GM19351 (cell line): Measurements from ENCODE around the gene SEMA4D.

Experiments used
- ATAC-seq: cut with Tn5 transposase; IDR thresholded peaks from one replicate; pipeline ENCODE4 v1.9.1; 2021; ENCODE audit warnings: mild to moderate bottlenecking, moderate library complexity; ENCODE audit not compliant: unreplicated experiment

The SEMA4D gene

DNA sequence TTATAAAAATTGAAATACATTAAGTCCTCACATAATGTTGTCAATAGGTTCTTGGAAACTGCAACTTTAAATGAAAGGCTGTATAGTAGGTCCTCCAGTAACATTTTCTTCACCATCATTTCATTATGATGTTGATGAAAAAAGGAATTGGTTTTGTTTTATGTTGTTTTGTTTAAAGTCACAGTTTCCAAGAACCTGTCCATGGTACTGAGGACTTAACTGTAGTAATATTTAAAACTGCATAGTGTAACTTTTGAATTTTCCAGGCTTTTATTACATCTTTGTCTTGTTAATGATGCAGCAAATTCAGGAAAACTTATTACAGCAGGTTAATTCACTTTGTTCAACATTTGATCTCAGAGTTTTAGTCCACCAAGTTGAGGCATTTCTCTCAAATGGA lies 168.0 kb downstream of the SEMA4D start:
- no peak for ATAC-seq

DNA sequence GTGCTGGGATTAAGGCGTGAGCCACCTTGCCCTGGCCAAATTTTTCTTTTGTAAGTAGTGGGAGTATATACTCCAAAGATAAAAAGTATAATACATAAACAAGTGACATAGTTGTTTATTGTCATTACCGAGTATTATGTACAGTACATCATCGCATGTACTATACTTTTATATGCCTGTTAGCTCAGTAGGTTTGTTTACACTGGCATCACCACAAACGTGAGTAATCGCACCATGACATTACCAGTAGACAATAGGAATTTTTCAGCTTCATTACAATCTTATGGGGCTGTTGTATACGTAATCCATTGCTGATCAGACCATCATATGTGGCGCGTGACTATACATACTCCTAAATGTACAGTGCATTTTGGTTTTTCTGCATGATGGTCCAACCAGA lies 169.8 kb downstream of the SEMA4D start:
- ATAC-seq: no peak

DNA sequence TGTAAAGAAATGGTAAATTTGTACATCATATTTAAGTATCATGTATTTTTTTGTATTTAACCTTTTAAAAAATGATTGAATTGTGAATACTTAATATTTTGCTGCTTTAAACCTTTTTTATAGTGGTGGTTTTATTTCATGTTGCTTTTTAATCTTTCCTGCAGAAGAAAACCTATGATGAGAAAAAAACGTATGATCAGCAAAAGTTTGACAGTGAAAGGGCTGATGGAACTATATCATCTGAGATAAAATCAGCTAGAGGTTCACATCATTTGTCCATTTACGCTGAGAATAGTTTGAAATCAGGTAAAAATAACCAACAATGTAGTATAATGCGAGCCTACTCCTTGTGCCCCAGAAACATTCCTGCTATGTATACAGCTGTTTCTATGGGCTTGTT lies 172.2 kb downstream of the SEMA4D start:
- no peak for ATAC-seq

DNA sequence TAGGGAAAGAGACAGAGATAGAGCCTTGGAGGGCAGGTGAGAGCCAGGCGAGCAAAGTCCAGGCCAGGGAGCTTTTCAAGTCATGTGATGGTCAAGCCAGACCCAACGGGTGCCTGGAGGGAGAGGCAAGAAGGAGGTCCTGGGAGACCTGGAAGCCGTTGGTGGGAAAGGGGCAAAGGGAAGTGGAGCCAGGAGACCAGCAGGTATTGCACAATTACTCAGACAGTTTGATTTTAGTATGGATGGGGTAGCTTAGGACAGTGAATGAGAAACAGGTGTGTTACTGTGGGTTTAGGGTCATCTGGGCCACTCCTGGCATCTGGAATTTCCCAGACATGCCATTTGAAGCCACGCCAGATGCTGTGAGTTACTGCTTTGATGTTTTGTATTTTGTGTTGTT lies 174.5 kb downstream of the SEMA4D start:
- no peak for ATAC-seq

DNA sequence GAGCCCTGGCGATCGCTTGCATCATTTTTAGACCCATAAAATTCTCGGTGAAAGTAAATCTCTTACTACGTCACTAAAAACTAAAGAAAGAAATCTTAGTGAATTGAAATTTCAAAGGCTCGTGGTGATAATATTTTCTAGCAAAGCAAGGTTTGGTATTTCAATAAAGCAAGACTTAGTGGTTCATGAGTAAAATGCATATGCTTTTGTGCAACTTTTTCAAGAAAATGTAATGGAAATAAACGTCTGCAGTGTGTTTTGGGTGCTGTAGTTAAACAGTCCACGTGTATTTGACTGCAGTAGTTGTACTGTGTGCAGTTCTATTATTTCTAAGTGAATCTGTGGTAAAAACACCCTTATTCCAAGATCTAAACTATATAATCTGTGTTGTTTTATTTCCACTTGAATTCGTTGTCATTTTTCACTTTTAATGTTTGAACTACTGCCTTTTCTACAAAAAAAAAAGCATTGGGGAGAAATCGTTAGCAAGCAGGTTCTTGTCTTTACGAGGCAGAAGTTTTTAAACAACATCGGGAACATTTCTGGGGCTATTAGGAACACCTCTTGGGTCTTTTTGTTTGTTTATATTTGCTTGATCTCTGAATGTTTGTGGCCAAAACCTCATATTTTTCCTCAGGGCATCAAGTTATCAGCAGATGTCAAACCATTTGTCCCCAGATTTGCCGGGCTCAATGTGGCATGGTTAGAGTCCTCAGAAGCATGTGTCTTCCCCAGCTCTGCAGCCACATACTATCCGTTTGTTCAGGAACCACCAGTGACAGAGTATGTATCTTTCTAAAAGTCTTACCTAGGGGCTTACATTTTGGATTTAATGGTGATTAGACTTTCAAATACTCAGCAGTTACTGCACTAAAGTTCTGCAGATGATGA lies 178.7 kb downstream of the SEMA4D start:
- no peak for ATAC-seq

DNA sequence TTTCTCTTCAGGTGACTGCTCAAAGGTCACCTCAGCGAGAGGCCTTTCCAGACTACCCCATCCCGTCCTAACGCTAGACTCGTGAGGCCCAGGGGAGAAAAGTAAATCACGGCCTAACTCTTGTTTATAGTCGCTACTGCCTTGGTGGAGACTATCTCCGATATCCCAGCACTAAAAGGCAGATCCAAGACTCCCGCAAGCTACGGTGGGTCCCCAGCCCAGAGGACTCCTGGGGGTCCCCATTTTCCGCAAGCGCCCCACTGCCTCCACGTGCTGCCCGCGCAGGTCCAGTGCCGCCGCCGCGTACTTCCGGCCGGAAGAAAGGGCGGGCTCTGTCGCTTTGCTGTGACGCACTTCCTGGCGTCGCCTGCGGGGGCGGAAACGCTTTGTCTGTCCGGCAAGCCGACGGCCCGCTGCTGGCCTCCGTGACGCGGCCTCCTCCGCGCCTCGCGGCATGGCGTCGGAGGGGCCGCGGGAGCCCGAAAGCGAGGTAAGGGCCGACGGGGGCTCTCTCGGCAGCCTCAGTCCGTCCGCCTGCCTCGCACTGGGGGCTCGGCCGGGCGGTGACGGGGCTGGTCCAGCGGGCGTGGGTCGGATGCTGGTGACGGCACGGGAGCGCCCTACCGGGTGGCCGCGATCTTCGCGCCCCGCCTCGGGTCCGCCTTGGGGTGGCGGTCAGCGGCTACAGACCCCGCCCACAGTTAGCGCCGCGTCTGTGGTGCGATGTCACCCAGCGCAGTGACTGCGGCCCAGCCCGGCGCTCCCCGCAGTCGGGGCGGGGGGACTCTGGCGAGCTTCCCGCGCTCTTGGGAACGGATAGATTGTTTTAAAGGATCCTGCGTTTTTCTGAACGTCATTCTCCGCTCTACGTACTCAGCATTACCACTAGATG lies 179.5 kb downstream of the SEMA4D start, which contains the start of gene SECISBP2:
Gene SECISBP2 (plus strand): TSS at position 378 of the 892 bp plus-strand sequence. CDS start 77 bp downstream, at position 455.
- peak; percentile 83 for ATAC-seq

DNA sequence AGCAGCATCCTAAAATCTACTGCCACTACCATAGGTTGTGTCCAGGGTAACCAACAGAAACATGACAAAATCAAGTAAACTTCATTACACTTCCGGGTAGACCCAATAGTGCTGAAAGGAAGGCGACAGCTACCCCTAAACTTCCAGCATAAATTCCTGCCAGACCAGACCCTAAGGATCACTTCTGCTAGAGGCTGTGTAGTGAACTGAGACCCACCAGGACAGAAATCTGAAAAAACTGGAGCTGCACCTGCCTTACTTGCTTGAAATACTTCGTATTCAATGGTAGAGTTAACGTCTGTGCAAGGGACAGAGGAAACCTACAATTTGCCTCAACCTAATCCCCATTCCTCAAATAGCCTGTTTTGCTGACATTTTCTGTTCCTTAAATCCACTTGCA lies 180.6 kb downstream of the SEMA4D start:
- no peak for ATAC-seq

DNA sequence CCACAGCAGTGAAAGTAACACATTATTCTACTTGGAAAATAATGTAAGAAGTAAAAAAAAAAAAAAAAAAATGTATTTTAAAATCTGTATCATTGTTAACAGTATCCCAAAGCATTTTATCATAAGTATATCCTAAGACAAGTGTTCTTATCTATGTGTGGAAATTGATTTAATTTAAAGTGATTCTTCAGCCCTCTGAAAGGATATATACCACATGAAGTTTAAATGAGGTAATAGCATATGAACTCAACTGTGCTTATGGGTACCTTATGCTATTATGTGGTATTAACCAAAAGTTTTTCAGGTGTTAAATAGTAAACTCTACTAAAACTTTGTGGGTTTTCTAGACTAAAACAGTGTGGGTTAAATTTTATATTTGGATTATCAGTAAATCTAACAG lies 182.4 kb downstream of the SEMA4D start:
- no peak for ATAC-seq

DNA sequence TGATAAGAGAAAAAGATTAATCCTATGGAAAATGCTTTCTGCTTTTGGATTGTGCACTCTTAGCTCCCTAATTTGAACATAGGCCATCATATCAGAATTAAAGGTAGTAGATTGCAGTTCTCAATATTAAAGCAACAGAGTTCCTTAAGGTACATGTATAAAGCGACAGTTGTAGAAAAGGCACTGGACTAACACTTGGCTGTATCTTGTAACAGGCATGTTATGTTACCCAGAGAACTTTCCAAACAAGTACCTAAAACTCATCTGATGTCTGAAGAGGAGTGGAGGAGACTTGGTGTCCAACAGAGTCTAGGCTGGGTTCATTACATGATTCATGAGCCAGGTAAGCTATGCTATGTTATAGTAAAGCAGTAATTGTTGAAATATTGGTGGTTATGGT lies 183.0 kb downstream of the SEMA4D start:
- ATAC-seq: no peak

DNA sequence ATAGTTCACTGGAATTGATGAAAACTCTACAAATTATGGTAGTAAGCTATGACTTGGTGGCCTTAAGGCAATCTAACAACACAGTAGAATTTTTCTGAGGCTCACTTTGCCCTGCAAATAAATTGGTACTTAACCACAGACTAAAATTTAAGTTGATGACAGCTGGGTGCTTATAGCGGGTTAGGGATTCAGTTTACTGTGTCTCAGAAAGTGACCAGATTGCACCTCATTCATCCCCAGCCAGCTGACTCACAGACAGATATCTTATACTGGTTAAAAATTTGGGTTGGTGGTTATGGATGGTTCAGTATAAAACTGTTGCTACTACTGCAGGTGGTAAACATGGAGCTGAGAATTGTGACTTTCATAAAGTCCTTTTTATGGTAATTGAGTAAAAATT lies 184.1 kb downstream of the SEMA4D start:
- no peak for ATAC-seq

DNA sequence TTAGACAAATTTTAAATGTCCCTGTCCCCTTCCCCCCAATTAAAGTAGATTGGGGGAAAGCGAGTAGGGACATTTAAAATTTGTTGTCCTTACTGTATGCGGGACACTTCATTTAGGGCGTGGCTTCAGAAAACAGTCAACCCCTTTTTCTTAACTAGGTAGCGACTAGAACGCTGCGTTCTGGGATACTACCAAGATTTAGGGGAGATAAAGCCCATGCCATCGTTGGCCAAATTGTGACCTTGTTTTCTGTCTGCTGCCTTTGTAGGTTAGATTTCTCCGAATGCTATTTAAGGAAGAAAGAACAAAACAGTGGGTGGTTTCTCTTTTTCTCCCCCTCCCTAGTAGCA lies 185.7 kb downstream of the SEMA4D start:
- ATAC-seq: no peak

DNA sequence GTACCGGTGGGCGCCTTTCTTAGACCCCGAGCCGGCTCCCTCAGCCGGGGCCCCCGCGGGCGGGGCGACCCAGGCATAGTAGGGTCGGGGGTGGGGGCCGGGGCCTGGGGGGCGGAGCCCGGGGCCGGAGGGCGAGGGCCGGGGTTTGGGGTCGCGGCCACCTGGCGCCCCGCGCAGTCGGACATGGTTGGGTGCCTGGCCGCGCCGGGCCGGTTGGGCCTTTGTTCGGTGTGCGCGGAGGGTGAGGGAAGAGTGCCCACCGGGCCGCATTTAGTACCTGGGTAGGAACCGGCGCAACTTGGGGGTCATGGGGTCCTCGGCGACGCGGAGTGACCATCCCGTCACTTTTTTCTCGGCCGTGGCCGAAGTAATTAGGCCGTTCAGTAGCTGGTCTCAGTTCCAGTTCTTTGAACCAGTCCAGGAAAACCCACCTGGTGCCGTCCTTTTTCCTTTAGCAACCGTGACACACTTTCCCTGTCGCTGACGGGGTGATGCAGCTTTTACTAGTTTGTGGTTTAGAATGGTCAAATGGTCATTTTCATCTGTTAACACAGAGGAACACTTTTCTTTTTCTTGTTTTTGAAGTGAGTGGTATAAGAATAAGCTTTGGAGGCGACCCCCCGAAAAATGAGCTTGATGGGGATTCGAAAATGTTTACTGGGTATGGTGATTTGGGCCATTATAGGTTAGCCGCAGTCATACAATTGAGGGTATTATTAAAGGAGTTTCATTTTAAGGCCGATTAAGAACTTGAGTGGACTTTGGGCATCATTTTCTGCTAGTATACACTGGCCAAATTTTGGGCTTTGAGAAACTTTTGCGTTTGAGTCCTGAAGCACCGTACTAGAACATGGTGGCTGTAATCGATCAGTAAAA lies 186.3 kb downstream of the SEMA4D start:
- no peak for ATAC-seq
